Coronary artery (tissue), 2 donors: ENCODE measurements around the gene GSTT2.
"Not testable (repeated sequence)": the region's sequence is repeated elsewhere in the genome, so short reads cannot be mapped to it uniquely, and the experiment has no call there.

Source experiments
- DNase-seq: peaks from one replicate; pipeline ENCODE4 v3.0.0-alpha.2; 2017; ENCODE audit warnings: low spot score
- H3K27ac ChIP-seq, 2 donors: fragments of 200-600 bp; sonication (generic); one replicate each; pipeline ENCODE4 v1.5.1; 2016 to 2019
- H3K4me3 ChIP-seq: fragments of 200-600 bp; sonication (generic); 2 replicates; pipeline ENCODE4 v1.5.1; 2016; ENCODE audit warnings: mild to moderate bottlenecking, moderate library complexity
- TF ChIP-seq, protein P1 (sequence below): fragments of 200-600 bp; sonication (generic); IDR thresholded peaks from one replicate; pipeline ENCODE4 v1.5.1; 2019; ENCODE audit warnings: antibody characterized with exemption

GSTT2 gene

DNA sequence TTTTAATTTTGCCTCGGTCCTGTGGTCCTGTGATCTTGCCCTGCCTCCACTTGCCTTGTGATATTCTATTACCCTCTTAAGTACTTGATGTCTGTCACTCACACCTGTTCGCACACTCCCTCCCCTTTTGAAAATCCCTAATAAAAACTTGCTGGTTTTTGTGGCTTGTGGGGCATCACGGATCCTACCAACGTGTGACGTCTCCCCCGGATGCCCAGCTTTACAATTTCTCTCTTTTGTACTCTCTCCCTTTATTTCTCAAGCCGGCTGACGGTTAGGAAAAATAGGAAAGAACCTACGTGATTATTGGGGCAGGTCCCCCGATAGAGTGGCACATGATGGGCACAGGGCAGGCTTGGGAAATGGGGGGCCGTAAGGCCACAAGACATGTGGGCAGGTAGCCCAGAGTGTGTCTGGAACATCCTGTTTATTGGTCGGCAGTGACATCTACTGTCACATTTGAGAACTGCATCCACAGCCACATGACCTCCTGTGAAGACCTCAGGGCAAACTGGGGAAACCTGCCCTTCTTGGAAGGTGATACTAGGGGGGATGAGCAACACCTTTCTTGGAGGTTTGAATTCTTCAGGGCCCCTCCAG is 23.5 kb upstream of the GSTT2 start:
- H3K27ac ChIP-seq, H3K4me3 ChIP-seq: not testable (repeated sequence)
- peak; percentile 78 for DNase-seq
- TF ChIP-seq, protein P1, sequence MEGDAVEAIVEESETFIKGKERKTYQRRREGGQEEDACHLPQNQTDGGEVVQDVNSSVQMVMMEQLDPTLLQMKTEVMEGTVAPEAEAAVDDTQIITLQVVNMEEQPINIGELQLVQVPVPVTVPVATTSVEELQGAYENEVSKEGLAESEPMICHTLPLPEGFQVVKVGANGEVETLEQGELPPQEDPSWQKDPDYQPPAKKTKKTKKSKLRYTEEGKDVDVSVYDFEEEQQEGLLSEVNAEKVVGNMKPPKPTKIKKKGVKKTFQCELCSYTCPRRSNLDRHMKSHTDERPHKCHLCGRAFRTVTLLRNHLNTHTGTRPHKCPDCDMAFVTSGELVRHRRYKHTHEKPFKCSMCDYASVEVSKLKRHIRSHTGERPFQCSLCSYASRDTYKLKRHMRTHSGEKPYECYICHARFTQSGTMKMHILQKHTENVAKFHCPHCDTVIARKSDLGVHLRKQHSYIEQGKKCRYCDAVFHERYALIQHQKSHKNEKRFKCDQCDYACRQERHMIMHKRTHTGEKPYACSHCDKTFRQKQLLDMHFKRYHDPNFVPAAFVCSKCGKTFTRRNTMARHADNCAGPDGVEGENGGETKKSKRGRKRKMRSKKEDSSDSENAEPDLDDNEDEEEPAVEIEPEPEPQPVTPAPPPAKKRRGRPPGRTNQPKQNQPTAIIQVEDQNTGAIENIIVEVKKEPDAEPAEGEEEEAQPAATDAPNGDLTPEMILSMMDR = peak; percentile 79

DNA sequence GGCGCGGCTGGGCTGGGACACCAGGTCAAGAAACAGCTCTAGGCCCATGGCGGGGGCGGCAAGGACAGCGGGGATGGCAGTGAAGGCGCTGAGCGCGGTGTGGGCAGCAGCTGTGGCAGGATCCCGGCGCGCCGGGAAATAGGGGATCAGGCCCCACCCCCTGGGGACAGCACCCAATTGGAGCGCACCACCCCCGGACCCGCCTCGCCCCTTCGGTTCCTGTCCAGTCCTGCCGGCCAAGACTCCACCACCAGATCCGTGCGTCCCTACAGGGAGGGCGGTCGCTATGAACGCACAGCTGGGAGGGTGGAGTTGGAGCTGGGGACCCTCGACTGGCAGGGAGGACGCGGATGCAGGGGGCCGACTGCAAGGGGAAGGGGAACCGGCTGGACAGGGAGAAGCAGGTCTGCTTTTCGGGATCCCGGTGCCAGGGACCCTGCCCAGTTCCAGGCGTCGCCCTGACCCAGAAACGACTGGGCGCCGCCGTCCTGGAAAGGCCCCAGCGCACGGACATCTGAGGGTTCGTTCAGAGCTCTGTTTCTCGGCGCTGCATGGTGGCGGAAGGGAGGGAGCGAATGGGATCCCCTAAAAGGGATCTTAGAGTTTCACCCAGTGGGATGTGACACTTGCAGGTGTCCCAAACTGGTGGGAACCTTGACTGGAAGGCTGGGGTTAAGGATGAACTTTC is 18.7 kb upstream of the GSTT2 start, which contains the start of gene GSTT2B:
TSS of gene GSTT2B (minus strand) at position 112 of the 688 bp plus-strand sequence. CDS start at position 48, 64 bp downstream.
- H3K27ac ChIP-seq, DNase-seq: not testable (repeated sequence)
- peak within 1 kb of the TSS; percentile 50 for H3K4me3 ChIP-seq

DNA sequence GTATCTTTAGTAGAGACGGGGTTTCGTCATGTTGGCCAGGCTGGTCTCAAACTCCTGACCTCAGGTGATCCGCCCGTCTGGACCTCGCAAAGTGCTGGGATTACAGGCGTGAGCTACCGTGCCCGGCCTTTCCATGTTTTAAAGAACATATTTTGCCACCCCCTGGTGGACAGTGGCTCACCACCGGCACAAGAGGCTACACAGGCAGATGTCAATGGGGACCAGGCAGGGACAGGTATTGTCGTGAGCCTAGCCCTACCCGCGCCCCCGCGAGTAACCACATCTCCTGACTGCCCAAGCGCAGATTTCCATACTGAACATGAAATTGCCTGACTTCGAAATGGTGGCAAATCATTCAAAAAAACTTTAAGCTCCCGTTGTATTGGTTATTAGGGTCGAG is 13.8 kb upstream of the GSTT2 start:
- not testable (repeated sequence) for DNase-seq, H3K4me3 ChIP-seq, H3K27ac ChIP-seq

DNA sequence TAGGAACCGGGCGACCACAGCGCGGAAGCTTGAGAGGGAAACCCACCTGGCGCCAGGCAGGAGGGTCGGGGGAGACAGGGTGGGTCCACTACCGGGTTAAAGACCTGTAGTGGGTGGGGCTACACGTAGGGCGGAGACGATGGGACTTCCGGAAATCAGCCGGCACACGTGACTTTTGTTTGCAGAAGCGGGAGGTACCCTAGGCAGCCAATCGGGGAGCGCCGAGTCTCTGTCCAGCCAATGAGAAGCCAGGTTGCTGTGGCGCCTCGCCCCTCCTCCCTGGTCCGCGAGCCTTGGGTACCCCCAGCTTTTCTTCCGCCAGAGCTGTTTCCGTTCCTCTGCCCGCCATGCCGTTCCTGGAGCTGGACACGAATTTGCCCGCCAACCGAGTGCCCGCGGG is 13.4 kb upstream of the GSTT2 start, which contains the start of gene DDTL:
TSS of gene DDTL (plus strand) at position 321 of the 400 bp plus-strand sequence. CDS start at position 348, 27 bp downstream.
- not testable (repeated sequence) for H3K4me3 ChIP-seq, DNase-seq, H3K27ac ChIP-seq

DNA sequence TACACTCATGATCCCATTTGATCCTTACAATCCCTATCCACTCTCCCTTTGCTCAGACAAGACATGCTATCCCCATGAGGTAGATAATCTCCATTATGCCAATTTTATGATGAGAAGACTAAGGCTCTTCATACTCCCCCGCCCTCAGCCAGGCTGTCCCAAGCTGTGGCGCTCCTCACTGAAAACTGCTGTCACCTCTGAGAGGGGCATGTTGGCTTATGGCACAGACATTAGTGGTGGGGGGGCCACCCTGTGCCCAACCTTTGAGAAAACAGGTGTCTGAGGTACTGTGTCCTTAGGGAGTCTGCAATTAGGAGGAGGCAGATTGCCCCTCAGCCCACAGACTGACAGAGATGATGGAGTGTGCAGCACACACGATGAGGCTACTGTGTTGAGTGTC is 10.9 kb upstream of the GSTT2 start:
- TF ChIP-seq, protein P1 = no peak
- Histone ChIP-seq H3K27ac (no peak overlapping the region), H3K4me3 (no peak overlapping the region)
- no peak for DNase-seq

DNA sequence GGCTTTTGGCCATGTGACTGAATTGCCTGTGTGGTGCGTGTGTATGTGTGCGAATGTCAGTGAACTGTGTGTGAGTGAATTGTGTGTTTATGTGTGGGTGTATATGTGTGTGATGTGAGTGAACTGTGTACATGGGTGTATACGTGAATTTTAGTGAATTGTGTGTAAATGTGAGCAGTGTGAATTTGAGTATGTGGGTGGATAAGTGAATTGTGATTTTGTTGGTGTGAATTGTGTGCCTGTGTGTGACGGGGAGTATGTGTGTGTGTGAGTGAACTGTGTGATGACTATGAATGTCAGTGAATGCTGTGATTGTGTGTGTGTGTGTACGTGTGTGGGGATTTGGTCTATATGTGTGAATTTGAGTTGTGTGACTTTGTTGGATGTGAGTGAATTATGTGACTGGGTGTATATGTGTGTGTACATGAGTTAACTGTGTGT is 9.7 kb upstream of the GSTT2 start:
- TF ChIP-seq, protein P1 = no peak
- no peak overlapping the region for H3K27ac ChIP-seq
- no peak overlapping the region for H3K4me3 ChIP-seq
- DNase-seq = no peak

DNA sequence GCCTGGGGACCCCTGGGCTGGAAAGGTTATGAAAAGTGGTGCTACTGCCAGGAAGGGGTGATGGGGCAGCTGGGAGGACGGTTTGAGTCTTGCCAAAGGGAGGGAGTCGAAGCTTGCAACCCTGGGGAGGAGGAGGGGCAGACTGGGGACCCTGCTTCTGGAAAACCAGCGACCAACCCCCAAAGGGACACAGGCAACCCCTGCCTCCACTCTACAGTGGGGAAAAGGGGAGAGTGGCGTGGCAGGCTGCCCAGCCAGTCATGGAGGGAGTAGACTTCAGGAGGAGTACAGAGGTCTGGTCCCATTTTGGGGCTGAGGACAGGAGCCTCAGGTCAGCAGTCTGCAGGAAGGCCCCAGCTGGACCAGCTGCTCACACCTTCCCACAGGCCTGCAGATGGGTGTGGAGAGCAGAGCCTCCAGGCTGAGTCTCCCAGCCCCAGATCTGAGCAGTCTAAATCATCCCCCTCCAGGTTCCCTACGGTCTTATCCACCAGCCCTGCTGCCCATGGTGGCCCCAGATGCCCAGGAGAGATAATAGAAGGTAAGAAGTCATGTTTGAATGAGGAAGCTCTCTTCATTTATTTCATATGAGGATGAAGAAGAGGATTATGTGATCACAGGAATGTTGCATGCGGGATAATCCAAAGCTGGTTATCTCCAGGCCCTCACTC is 9.0 kb upstream of the GSTT2 start:
- H3K4me3 ChIP-seq = no peak overlapping the region
- TF ChIP-seq, protein P1 = no peak
- H3K27ac ChIP-seq = no peak overlapping the region
- no peak for DNase-seq

DNA sequence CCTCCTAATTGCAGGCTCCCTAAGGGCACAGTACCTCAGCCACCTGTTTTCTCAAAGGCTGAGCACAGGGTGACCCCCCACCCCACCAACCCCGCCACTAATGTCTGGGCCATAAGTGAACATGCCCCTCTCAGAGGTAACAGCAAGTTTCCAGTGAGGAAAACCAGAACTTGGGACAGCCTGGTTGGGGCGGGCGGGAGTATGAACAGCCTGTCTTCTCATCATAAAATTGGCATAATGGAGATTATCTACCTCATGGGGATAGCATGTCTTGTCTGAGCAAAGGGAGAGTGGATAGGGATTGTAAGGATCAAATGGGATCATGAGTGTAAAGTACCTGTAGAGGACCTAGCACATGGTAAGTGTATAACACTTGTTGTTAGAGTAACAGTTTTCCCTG is 8.0 kb upstream of the GSTT2 start:
- not testable (repeated sequence) for H3K27ac ChIP-seq, H3K4me3 ChIP-seq, DNase-seq

DNA sequence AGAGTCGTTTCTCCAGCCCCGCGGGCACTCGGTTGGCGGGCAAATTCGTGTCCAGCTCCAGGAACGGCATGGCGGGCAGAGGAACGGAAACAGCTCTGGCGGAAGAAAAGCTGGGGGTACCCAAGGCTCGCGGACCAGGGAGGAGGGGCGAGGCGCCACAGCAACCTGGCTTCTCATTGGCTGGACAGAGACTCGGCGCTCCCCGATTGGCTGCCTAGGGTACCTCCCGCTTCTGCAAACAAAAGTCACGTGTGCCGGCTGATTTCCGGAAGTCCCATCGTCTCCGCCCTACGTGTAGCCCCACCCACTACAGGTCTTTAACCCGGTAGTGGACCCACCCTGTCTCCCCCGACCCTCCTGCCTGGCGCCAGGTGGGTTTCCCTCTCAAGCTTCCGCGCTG is 5.6 kb upstream of the GSTT2 start, which contains the start of gene DDT:
TSS of gene DDT (minus strand) at position 97 of the 400 bp plus-strand sequence. CDS start at position 70, 27 bp downstream.
- DNase-seq, H3K4me3 ChIP-seq, H3K27ac ChIP-seq: not testable (repeated sequence)

DNA sequence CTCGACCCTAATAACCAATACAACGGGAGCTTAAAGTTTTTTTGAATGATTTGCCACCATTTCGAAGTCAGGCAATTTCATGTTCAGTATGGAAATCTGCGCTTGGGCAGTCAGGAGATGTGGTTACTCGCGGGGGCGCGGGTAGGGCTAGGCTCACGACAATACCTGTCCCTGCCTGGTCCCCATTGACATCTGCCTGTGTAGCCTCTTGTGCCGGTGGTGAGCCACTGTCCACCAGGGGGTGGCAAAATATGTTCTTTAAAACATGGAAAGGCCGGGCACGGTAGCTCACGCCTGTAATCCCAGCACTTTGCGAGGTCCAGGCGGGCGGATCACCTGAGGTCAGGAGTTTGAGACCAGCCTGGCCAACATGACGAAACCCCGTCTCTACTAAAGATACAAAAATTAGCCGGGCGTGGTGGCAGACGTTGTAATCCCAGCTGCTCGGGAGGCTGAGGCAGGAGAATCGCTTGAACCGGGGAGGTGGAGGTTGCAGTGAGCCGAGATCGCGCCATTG is 5.0 kb upstream of the GSTT2 start:
- H3K27ac ChIP-seq, H3K4me3 ChIP-seq, DNase-seq: not testable (repeated sequence)

DNA sequence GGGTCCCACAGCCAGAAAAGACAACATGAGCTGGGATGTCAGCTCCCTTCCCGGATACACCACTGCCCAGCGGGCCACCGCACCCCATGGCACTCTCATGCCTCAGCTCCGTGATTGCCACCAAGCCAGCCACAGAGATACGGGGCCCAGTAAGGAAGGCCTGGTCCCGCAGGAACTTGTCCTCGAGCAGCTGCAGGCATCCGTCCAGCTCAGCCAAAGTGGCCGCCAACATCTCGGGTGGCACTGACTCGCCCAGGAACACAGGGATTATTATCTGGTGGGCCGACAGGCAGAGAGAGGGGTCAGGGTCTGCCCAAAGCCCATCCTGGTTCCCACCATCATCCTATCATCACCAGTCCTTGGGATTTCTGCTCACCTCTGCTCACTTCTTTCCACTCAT is 2.6 kb upstream of the GSTT2 start:
- H3K4me3 ChIP-seq, H3K27ac ChIP-seq, DNase-seq: not testable (repeated sequence)

DNA sequence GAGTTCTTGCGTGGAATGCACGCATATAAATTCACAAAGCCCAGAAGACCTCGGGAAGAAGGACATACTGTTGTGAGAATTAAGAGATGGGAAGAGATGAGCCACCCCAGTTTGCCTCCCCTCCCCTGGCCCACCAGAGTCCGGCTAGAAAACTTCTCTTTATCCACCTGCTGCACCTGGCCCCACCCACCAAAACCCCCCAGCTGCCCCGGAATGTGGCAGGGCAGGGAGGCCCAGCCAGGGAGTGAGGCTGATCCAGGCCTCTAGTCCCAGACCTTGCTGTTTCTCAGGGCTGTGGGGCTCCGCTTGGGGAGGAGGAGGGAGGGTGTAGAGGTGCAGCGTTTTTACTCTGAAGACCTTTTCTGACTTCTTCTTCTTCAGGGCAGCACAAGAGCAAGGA is 633 bp downstream of the GSTT2 start:
- not testable (repeated sequence) for H3K27ac ChIP-seq, DNase-seq, H3K4me3 ChIP-seq
